Activated CD8-positive, alpha-beta memory T cell treated with anti-CD3 and anti-CD28 coated beads, Interleukin-2, amount 50 U/mL, for 1 hour (primary cell): ENCODE measurements around the gene ISCA2.
"Not testable (repeated sequence)": the region's sequence is repeated elsewhere in the genome, so short reads cannot be mapped to it uniquely, and the experiment has no call there.

Experiments used
- DNase-seq: peaks from one replicate; pipeline ENCODE4 v3.0.0-alpha.2; 2020; ENCODE audit errors: extremely low read depth

Gene ISCA2

GRCh38 chr14:74493343-74494261 lies at the start of gene ISCA2:
TSS of gene ISCA2 (plus strand) at chr14:74493765. CDS start at chr14:74493775, 10 bp downstream.
- DNase-seq = peak; percentile 98

- DNase-seq = no peak
Measured at GRCh38 chr14:74444866-74445265, 48.7 kb upstream of the ISCA2 start.

- not testable (repeated sequence) for DNase-seq
Measured at GRCh38 chr14:74454397-74454796, 39.2 kb upstream of the ISCA2 start.

GRCh38 chr14:74456684-74457564 lies 36.6 kb upstream of the ISCA2 start:
- no peak for DNase-seq

GRCh38 chr14:74457565-74457895 lies 36.0 kb upstream of the ISCA2 start:
- no peak for DNase-seq

GRCh38 chr14:74459289-74459946 lies 34.1 kb upstream of the ISCA2 start:
- no peak for DNase-seq

GRCh38 chr14:74459976-74460375 lies 33.6 kb upstream of the ISCA2 start:
- no peak for DNase-seq

- DNase-seq = no peak
Measured at GRCh38 chr14:74462993-74463392, 30.6 kb upstream of the ISCA2 start.

GRCh38 chr14:74463697-74464096 lies 29.9 kb upstream of the ISCA2 start:
- DNase-seq = no peak

- no peak for DNase-seq
Measured at GRCh38 chr14:74464785-74465184, 28.8 kb upstream of the ISCA2 start.

GRCh38 chr14:74465335-74465734 lies 28.2 kb upstream of the ISCA2 start:
- DNase-seq = no peak

- DNase-seq = no peak
Measured at GRCh38 chr14:74468513-74468912, 25.1 kb upstream of the ISCA2 start.

GRCh38 chr14:74469548-74470518 lies 23.7 kb upstream of the ISCA2 start:
- no peak for DNase-seq

GRCh38 chr14:74472601-74473000 lies 21.0 kb upstream of the ISCA2 start:
- no peak for DNase-seq

GRCh38 chr14:74474376-74474775 lies 19.2 kb upstream of the ISCA2 start:
- DNase-seq = no peak

GRCh38 chr14:74475678-74476077 lies 17.9 kb upstream of the ISCA2 start:
- no peak for DNase-seq

- no peak for DNase-seq
Measured at GRCh38 chr14:74476107-74476506, 17.5 kb upstream of the ISCA2 start.

- no peak for DNase-seq
Measured at GRCh38 chr14:74476607-74477006, 17.0 kb upstream of the ISCA2 start.

GRCh38 chr14:74478996-74479635 lies 14.4 kb upstream of the ISCA2 start:
- DNase-seq = no peak

GRCh38 chr14:74480046-74480445 lies 13.5 kb upstream of the ISCA2 start:
- no peak for DNase-seq

- DNase-seq = no peak
Measured at GRCh38 chr14:74482571-74482970, 11.0 kb upstream of the ISCA2 start.
